GM12875 (cell line): ENCODE data around the gene CNN2.

Experiments
- H3K4me3 ChIP-seq: one replicate; pipeline ENCODE4 v1.5.1; 2011; ENCODE audit warnings: low read depth, low read length, control low read depth
- CTCF ChIP-seq: IDR thresholded peaks from 2 replicates; pipeline ENCODE4 v1.5.1; 2011; ENCODE audit warnings: low read depth, mild to moderate bottlenecking, control low read depth, inconsistent platforms, low read length, moderate library complexity, borderline replicate concordance; ENCODE audit not compliant: insufficient read depth

The CNN2 gene

GRCh38 chr19:1080360-1081161, 54.2 kb downstream of the CNN2 start:
- no peak for TF ChIP-seq CTCF
- no peak overlapping the region for H3K4me3 ChIP-seq

DNA sequence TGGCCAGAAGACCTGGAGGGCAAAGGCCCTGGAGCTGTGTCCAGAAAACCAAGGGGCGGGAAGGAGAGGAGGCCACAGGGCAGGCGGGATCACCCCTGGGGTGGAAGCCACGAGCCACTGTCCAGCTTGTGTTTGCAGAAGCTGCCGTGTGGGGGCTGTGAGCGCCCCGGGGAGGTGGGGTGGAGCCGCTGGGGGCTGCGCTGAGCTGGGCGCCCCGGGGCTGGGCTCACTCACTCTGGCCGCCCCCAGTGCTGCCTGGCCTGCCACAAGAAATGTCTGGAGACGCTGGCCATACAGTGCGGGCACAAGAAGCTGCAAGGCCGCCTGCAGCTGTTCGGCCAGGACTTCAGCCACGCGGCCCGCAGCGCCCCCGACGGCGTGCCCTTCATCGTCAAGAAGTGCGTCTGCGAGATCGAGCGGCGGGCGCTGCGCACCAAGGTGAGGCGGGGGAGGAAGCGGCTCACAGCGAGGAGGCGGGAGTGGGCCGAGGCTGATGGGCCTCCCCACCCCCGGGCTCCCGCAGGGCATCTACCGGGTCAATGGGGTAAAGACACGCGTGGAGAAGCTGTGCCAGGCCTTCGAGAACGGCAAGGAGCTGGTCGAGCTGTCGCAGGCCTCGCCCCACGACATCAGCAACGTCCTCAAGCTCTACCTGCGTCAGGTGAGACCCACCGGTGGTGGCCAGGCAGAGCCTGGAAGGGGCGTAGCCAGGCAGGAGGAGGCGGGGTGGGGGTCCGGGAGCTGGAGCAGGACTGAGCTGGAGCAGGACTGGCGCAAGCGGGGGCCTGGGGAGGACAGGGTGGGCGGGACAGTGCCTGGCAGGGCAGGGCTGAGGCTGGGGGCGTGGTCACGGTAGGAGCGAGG, 55.1 kb downstream of the CNN2 start:
- H3K4me3 ChIP-seq: no peak overlapping the region
- TF ChIP-seq CTCF: no peak

- TF ChIP-seq CTCF: no peak
- H3K4me3 ChIP-seq: no peak overlapping the region
Observed at GRCh38 chr19:1082165-1082927, 55.9 kb downstream of the CNN2 start.

- TF ChIP-seq CTCF: no peak
- no peak overlapping the region for H3K4me3 ChIP-seq
Observed at GRCh38 chr19:1082928-1083816, 56.8 kb downstream of the CNN2 start.

DNA sequence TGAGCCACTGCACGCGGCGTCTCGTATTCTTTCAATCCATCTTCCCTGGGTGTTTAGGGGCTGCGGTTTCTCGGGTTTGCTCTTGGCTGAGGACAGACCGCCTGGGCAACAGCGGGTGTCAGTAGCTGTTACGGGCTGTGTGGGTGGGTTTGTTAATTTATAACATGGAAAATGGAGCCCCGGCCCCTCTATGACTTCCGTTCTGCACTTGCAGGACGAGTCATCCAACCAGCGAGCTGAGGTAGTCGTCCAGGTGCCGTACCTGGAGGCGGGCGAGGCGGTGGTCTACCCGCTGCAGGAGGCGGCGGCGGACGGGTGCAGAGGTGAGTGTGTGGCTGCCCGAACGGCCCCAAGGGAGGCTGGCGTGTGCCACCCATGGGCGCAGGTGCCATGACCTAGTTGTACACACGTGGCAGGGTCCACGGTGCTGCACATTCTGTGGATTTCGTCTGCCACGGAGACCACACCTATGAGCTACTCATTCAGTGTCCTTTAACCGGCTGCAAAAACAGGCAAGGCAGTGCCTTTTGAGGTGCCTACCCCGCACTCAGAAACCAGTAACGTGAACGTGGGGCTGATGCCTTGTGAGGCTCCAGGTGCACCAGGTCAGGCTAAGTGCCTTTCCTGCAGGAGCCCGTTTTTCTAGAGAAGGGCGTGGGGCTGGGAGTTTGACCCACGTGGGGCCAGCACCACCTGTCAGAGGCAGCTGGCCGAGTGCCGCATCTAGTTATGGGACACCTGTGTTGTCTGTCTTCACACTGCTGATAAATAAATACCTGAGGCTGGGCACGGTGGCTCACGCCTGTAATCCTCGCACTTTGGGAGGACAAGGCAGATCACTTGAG, 57.8 kb downstream of the CNN2 start:
- no peak for TF ChIP-seq CTCF

More for the DNA sequence above, 57.8 kb downstream of the CNN2 start:
- no peak overlapping the region for H3K4me3 ChIP-seq
